HT-29 (cell line): ENCODE measurements around the gene SERPING1. TPM values are rescaled to one million over a fixed set of nuclear protein-coding genes. Genes with fewer than 3 reads are reported as not detected.
"Not testable (repeated sequence)": the region's sequence is repeated elsewhere in the genome, so short reads cannot be mapped to it uniquely, and the experiment has no call there.

Source experiments
- DNase-seq: peaks from one replicate; pipeline ENCODE4 v3.0.0-alpha.2; 2015; ENCODE audit warnings: low spot score
- small RNA-seq: library from RNA; depleted of rRNA; stranded (forward); fragments of <200 nt; gene quantifications from one replicate; pipeline ENCODE3, GENCODE V24; 2014
- total RNA-seq: library from RNA; depleted of rRNA; stranded (reverse); fragments of >200 nt; shearing (Covaris generic); gene quantifications from 2 replicates; pipeline ENCODE4 v1.2.3, GENCODE V29; 2014; rRNA removed

Gene SERPING1
- total RNA-seq, 1 experiment from 2014 or later = not detected

- DNase-seq = not testable (repeated sequence)
Observed at GRCh38 chr11:57652230-57652629, 54.7 kb downstream of the SERPING1 start.

DNA sequence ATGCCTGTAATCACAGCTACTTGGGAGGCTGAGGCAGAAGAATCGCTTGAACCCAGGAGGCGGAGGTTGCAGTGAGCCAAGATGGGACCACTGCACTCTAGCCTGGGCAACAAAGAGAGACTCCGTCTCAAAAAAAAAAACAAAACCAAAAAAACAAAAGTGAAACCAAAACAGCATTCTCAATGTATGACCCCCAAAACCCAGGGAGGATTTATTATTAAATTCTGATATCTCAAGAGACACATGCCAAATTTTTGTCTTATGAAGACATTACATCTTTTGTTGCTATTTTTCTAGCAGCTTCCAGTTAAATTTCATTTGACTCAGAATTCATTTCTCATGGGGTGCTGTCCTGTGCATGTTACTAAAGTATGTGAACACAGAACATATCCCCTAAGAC lies 55.2 kb downstream of the SERPING1 start:
- DNase-seq = no peak

DNA sequence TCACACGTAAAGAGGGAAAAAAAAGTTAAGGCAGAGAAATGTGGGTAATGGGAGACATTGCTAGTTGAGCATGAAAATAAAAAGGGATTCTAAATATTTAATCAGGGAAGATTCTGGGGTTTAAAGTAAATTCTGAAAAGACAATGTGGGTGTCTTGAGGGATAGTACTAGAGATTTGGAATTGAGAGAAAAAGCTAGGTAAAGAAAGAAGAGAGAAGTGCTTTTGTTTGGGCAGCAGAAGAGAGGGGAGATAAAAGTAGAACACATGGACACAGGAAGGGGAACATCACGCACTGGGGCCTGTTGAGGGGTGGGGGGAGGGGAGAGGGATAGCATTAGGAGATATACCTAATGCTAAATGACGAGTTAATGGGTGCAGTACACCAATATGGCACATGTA lies 55.7 kb downstream of the SERPING1 start:
- no peak for DNase-seq

GRCh38 chr11:57656885-57657193 lies 59.4 kb downstream of the SERPING1 start:
- DNase-seq = no peak

GRCh38 chr11:57657194-57658022 lies 59.9 kb downstream of the SERPING1 start, which contains the start of gene CLP1:
CLP1 (plus strand) TSS chr11:57657762; CDS start chr11:57659477, 1,715 bp downstream.
- peak; percentile 100 for DNase-seq

GRCh38 chr11:57658023-57658361 lies 60.5 kb downstream of the SERPING1 start:
- no peak for DNase-seq

- DNase-seq = no peak
Observed at GRCh38 chr11:57659669-57660068, 62.2 kb downstream of the SERPING1 start.

GRCh38 chr11:57662893-57663292 lies 65.4 kb downstream of the SERPING1 start:
- peak; percentile 18 for DNase-seq

GRCh38 chr11:57663975-57664374 lies 66.5 kb downstream of the SERPING1 start:
- no peak for DNase-seq

Small RNA genes within 50 kb of the gene (small RNA-seq; reads per million reads assigned to genes)
- not detected for gene MIR130A

Other genes starting within 250 kb of the SERPING1 start
- not detected in 2 replicates for gene PRG3, start 216.5 kb upstream of the SERPING1 start, total RNA-seq
- not detected in 2 replicates for gene PRG2, start 207.0 kb upstream of the SERPING1 start, total RNA-seq
- gene SLC43A3, start 170.6 kb upstream of the SERPING1 start, total RNA-seq = not detected in 2 replicates
- 0.79 and 1.1 TPM in 2 replicates for gene RTN4RL2, start 137.2 kb upstream of the SERPING1 start, total RNA-seq
- gene SLC43A1, start 82.0 kb upstream of the SERPING1 start, total RNA-seq = 47.7 and 60.8 TPM in 2 replicates
- gene TIMM10, start 66.9 kb upstream of the SERPING1 start, total RNA-seq = 133 and 143 TPM in 2 replicates
- gene SMTNL1, start 60.1 kb upstream of the SERPING1 start, total RNA-seq = not detected in 2 replicates
- gene UBE2L6, start 30.0 kb upstream of the SERPING1 start, total RNA-seq = 1.3 and 3.5 TPM in 2 replicates
- gene YPEL4, start 52.2 kb downstream of the SERPING1 start, total RNA-seq = not detected in 2 replicates
- 19.1 and 19.8 TPM in 2 replicates for gene CLP1, start 60.1 kb downstream of the SERPING1 start, total RNA-seq
- gene ZDHHC5, start 70.4 kb downstream of the SERPING1 start, total RNA-seq = 63.0 and 65.9 TPM in 2 replicates
- 28.9 and 35.0 TPM in 2 replicates for gene MED19, start 114.5 kb downstream of the SERPING1 start, total RNA-seq
- 148 and 150 TPM in 2 replicates for gene TMX2, start 114.9 kb downstream of the SERPING1 start, total RNA-seq
- 352 and 413 TPM in 2 replicates for gene SELENOH, start 143.8 kb downstream of the SERPING1 start, total RNA-seq
- gene BTBD18, start 154.1 kb downstream of the SERPING1 start, total RNA-seq = not detected in 2 replicates
- gene CTNND1, start 164.1 kb downstream of the SERPING1 start, total RNA-seq = 134 and 185 TPM in 2 replicates